Erythroblast (primary cell): Measurements from ENCODE around the gene DNAH17.

Experiments used
- DNase-seq, 2 experiments: peaks; one replicate each; lab custom pipeline; 2025; lab: John Stamatoyannopoulos, UW
- GATA1 ChIP-seq: IDR thresholded peaks from 2 replicates; pipeline ENCODE4 v1.6.1; 2011; ENCODE audit warnings: low read depth, mild to moderate bottlenecking, control low read depth, low read length, moderate library complexity
- POLR2A ChIP-seq: IDR thresholded peaks from 2 replicates; pipeline ENCODE4 v1.6.1; 2011; ENCODE audit warnings: mild to moderate bottlenecking, low read length

DNAH17 gene

GRCh38 chr17:78391051-78391431 is 186.2 kb downstream of the DNAH17 start:
- DNase-seq: no peak
- TF ChIP-seq GATA1 (no peak), POLR2A (no peak)

- no peak for DNase-seq
- no peak for TF ChIP-seq GATA1
- TF ChIP-seq POLR2A: no peak
Observed at GRCh38 chr17:78390241-78391050, 186.8 kb downstream of the DNAH17 start.

- no peak for DNase-seq
- no peak for TF ChIP-seq GATA1
- no peak for TF ChIP-seq POLR2A
Observed at GRCh38 chr17:78387977-78388941, 188.9 kb downstream of the DNAH17 start.

GRCh38 chr17:78384479-78385175 is 192.6 kb downstream of the DNAH17 start:
- TF ChIP-seq POLR2A (no peak), GATA1 (no peak)
- DNase-seq: no peak

- TF ChIP-seq GATA1 (no peak), POLR2A (no peak)
- DNase-seq: peak in 1 of 2 experiments; percentile 9
Observed at GRCh38 chr17:78383725-78384471, 193.3 kb downstream of the DNAH17 start.

- DNase-seq: peak; percentile 52 to 59
- TF ChIP-seq GATA1 (no peak), POLR2A (no peak)
Observed at GRCh38 chr17:78381601-78382232, 195.5 kb downstream of the DNAH17 start.

GRCh38 chr17:78380370-78380769 is 196.8 kb downstream of the DNAH17 start:
- no peak for TF ChIP-seq POLR2A
- no peak for TF ChIP-seq GATA1
- no peak for DNase-seq

- DNase-seq: no peak
- no peak for TF ChIP-seq POLR2A
- no peak for TF ChIP-seq GATA1
Observed at GRCh38 chr17:78379131-78379491, 198.1 kb downstream of the DNAH17 start.

- peak; percentile 88 to 89 for DNase-seq
- no peak for TF ChIP-seq GATA1
- peak; percentile 75 for TF ChIP-seq POLR2A
Observed at GRCh38 chr17:78378225-78379130, 198.7 kb downstream of the DNAH17 start, which contains the start of gene PGS1. TSS of gene PGS1 (plus strand) at chr17:78378649. CDS start at chr17:78378666, 17 bp downstream.

GRCh38 chr17:78377858-78378224 is 199.4 kb downstream of the DNAH17 start:
- DNase-seq: peak in 1 of 2 experiments; percentile 30
- no peak for TF ChIP-seq GATA1
- no peak for TF ChIP-seq POLR2A

GRCh38 chr17:78376161-78376560 is 201.0 kb downstream of the DNAH17 start:
- no peak for TF ChIP-seq POLR2A
- TF ChIP-seq GATA1: no peak
- no peak for DNase-seq
